NCI-H2081 treated with DMSO at 0.1 percent for 48 hours (cell line): Measurements from ENCODE around the gene FAXC.
"Not testable (repeated sequence)": the region's sequence is repeated elsewhere in the genome, so short reads cannot be mapped to it uniquely, and the experiment has no call there.

ENCODE experiments used
- DNase-seq: peaks from one replicate; lab custom pipeline; 2025; lab: John Stamatoyannopoulos, UW

The FAXC gene

DNA sequence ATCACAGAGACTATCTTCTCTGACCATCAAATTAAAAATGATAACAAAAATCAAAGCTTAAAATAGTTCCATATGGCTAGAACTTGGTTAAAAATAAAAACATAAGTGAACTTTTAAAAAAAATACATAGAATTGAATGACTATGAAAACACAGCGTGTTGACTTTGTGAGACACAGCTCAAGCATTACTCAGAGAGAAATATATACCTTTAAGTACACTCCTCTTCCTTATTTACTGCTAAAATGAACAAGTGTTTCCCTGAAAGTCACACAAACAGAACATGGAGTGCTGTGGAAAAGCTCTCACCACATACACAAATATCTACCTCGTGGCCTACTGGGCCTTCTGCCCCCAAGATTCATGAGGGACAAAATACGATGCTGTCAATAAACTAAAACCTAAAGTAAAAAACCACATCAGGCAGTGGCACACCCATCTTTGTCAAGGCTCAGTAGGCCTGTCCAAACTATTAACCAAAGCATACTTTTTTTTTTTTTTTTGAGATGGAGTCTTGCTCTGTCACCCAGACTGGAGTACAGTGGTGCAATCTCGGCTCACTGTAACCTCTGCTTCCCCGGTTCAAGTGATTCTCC is 7.5 kb downstream of the FAXC start:
- no peak for DNase-seq

DNA sequence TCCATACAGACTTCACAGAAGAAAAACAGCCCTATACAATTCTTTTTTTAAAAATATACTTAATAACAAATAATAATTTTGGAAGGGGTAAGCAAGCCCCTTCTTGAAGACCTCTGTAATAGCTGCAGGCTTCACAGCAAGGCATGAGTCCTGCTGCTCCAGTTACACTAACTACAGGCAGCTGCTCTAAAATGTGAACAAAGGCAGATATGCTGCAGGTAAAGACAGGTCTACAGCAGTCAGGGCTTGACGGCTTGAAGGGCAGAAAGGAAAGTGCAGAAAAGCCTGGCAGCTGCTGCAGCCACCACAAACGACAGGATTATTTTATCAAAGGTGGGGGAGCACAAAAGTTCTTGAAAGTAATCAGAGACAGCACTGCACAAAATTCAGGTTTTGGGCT is 11.3 kb downstream of the FAXC start:
- no peak for DNase-seq

DNA sequence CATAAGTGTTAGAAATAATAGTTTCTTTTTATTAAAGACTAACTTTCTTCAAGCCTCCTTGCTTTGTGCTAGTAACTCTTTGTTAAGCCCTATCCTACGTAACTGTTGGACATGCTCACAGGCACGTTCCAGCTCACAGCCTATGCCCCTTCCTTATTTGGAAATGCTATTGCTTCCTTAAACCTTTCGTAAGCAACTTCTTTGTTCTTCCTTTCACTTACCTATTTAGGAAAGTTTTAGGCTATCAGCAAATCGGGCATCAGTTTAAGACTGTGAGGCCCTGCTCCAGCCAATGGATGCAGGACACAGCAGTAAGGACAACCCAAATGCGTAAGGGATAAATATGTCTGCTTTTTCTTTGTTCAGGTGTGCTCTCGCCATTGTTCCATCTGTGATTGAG is 14.2 kb downstream of the FAXC start:
- not testable (repeated sequence) for DNase-seq

GRCh38 chr6:99334526-99335127 is 14.8 kb downstream of the FAXC start:
- DNase-seq: no peak

- no peak for DNase-seq
These were observed 16.4 kb downstream of the FAXC start for GRCh38 chr6:99333068-99333467.

DNA sequence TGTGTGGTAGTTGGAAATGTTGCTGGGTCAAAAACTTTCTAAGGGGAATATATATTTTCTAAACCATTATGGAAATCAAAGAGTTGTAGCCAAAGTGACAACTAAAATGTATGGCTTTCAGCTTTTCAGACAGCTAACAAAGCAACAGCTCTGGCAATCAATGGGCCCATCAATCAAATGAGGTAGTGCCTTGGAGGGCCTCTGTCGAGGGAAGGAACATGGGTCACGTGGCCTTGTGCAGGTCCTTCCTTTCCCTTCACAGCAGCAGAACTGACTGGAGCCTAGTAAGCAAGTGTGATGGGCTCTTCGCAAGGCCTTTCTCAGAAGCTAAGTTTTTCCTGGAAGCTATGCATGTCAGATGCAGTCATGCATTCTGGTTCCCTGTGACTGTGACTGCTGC is 17.9 kb downstream of the FAXC start:
- no peak for DNase-seq

DNA sequence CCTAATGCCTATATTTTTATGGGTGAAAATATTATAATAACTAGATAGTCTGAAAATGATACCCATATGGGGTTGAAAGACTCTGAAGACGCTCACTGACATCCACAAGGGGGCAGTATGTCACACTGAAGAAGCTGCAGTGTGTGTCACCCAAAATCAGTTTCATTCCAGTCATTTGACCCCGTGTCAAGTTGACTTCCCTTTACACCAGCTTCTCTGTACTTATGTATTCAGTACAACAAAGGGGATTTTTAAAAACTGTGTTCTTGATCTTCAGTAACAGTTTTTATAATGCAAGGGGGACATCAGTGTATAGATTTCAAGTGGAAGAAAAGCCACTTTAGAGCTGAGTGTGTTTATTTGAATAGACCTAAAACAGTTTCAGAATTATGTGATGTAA is 19.3 kb downstream of the FAXC start:
- DNase-seq: no peak

GRCh38 chr6:99324996-99325395 is 24.5 kb downstream of the FAXC start:
- no peak for DNase-seq

DNA sequence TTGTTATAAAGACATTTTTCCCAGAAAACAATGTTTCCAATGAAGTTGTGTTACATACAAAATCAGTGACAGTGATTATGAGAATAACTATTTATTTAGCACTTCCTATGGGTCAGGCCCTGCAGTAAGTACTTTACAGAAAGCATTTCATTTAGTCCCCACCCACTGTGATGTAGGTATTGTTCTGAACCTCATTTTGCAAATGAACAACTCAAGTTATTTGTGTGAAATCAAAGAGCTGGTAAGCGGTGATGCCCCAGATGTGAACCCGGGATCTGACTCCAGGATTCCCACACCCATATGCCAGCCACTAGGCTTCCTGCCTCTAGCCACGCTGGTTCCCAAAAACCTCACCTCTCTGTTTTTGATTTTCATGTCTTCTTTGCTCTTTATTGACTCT is 30.9 kb downstream of the FAXC start:
- no peak for DNase-seq

- DNase-seq: no peak
These were observed 37.1 kb downstream of the FAXC start for GRCh38 chr6:99312354-99312753.

GRCh38 chr6:99310553-99310952 is 38.9 kb downstream of the FAXC start:
- no peak for DNase-seq

DNA sequence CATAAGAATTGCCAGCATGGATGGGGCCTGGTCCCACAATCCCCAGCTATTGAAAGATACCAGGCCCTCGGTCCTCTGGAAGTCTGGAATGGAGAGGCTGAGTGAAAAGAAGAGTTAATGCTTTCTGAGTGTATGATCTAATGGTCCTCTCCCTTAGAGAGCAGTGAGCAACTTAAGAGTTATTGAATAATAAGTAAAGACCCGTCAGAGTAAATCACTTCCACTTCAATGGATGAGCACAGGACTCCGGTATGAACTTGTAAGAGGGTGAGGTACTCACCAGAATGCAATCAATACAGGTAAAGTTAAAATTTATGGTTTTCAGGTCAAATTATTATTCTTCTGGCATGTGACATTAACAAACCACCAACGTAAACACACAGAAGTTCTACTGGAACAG is 39.9 kb downstream of the FAXC start:
- DNase-seq: no peak

- DNase-seq: no peak
These were observed 40.7 kb downstream of the FAXC start for GRCh38 chr6:99308788-99309187.

GRCh38 chr6:99307295-99307907 is 42.1 kb downstream of the FAXC start:
- DNase-seq: no peak

- DNase-seq: no peak
These were observed 43.1 kb downstream of the FAXC start for GRCh38 chr6:99306341-99306740.

DNA sequence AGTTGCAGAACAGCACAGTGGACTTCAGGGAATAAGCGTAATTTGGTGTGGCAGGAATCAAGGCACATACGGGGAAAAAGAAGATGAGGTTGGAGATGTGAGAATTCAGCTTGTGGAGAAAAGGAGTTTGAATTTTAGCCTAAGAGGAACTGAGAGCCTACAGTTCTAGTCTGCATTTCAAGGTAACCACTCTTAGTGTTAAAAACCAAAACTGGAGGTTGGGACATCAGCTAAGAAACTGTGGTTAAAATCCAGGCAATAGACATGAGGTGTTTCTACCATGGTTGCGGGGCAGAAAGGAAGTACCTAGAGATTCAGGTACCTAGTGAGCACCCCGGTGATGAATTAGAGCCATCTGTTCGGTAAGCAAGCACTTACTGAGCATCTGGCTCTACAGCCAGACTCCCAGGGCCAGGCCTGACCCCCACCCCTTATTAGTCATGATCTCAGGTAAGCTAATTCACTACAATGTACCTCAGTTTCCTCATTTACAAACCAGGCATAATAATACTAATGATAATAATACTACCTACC is 44.4 kb downstream of the FAXC start:
- no peak for DNase-seq

GRCh38 chr6:99297415-99297814 is 52.1 kb downstream of the FAXC start:
- no peak for DNase-seq

GRCh38 chr6:99297006-99297405 is 52.5 kb downstream of the FAXC start:
- no peak for DNase-seq

- DNase-seq: no peak
These were observed 53.2 kb downstream of the FAXC start for GRCh38 chr6:99296261-99296660.

DNA sequence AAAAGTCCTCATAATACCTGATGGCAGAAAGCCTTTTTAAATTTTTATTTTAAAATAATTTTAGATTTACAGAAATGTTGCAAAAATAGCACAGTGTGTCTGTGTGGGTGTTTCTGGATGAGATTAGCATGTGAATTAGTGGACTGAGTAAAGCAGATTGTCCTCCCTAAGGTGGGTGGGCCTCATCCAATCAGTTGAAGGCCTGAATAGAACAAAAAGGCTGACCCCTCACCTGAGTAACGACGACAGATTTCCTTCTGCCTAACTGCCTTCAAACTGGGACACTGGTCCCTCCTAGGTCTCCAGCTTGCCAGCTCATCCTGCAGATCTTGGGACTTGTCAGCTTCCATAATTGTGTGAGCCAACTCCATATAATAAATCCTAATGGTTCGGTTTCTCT is 54.2 kb downstream of the FAXC start:
- no peak for DNase-seq

DNA sequence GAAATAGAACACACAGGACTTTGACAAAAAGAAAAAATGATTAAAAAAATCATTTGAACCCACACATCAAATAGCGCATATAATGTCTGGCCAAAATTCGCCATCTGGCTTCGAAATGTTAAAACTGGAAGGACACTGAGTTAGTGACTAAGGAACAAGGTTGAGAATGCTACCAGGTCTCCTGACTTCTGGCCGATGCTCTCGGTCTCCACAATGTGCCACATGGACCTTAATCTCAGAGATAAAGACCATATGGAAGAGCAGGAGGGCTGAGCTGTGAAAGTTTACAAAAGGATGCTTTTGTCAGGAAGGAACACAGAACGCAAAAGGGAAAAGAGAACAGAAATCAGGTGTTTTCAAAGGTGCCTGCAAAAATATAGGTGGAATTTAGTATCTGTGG is 54.7 kb downstream of the FAXC start:
- no peak for DNase-seq

DNA sequence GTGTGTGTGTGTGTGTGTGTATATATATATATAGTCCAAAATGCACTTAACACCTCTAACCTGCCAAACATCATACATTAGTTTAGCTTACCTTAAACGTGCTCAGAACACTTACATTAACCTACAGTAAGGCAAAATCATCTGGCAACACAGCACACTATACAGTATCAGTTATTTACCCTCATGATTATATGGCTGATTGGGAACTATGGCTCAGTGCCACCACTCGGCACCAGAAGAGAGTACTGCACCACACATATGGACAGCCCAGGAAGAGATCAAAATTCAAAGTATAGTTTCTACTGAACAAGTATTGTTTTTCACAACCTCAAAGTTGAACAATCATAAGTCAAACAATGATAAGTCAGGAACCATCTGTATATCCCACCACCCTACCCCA is 59.8 kb downstream of the FAXC start:
- no peak for DNase-seq

- DNase-seq: no peak
These were observed 60.8 kb downstream of the FAXC start for GRCh38 chr6:99288668-99289067.

DNA sequence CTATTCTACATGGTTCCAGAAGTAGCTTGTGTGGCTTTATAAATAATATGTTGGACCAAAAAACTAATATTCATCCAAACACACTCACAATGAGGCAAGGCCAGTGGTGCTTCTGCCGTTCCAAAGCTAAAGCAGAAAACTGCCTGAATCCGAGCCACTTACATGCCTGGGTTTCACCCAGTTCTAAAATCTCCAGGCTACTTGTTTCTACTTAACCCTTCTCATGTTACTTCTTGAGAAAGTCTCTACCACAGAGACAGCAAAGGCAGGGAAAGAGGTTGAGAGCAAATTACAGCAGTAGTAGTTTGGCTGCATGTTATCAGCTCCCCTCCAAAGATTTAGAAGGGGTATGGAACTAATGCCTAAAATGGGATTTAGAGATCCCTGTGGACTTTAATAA is 62.0 kb downstream of the FAXC start:
- no peak for DNase-seq
